Femur (tissue), 1 donor: ENCODE results near the gene IMPDH1.

ENCODE experiments used
- DNase-seq: peaks from one replicate; pipeline ENCODE4 v3.0.0-alpha.2; 2017

The IMPDH1 gene

GRCh38 chr7:128385988-128386925 lies 23.5 kb downstream of the IMPDH1 start:
- no peak for DNase-seq

- DNase-seq: no peak
These were observed 25.1 kb downstream of the IMPDH1 start for GRCh38 chr7:128384726-128385125.

- no peak for DNase-seq
These were observed 26.0 kb downstream of the IMPDH1 start for GRCh38 chr7:128383776-128384175.

GRCh38 chr7:128381161-128381821 lies 28.5 kb downstream of the IMPDH1 start:
- no peak for DNase-seq

- DNase-seq: no peak
These were observed 29.2 kb downstream of the IMPDH1 start for GRCh38 chr7:128380483-128381106.

- DNase-seq: no peak
These were observed 29.8 kb downstream of the IMPDH1 start for GRCh38 chr7:128379900-128380479.

- DNase-seq: no peak
These were observed 31.1 kb downstream of the IMPDH1 start for GRCh38 chr7:128378637-128379036.

GRCh38 chr7:128376077-128376476 lies 33.7 kb downstream of the IMPDH1 start:
- no peak for DNase-seq

- no peak for DNase-seq
These were observed 35.7 kb downstream of the IMPDH1 start for GRCh38 chr7:128374041-128374440.

GRCh38 chr7:128373606-128374005 lies 36.2 kb downstream of the IMPDH1 start:
- DNase-seq: no peak

GRCh38 chr7:128370491-128370890 lies 39.3 kb downstream of the IMPDH1 start:
- DNase-seq: no peak

GRCh38 chr7:128366986-128367385 lies 42.8 kb downstream of the IMPDH1 start:
- DNase-seq: no peak

GRCh38 chr7:128366300-128366699 lies 43.5 kb downstream of the IMPDH1 start:
- no peak for DNase-seq

GRCh38 chr7:128365432-128365831 lies 44.4 kb downstream of the IMPDH1 start:
- DNase-seq: no peak

- no peak for DNase-seq
These were observed 45.5 kb downstream of the IMPDH1 start for GRCh38 chr7:128364166-128364870.

- no peak for DNase-seq
These were observed 46.5 kb downstream of the IMPDH1 start for GRCh38 chr7:128363261-128363721.

GRCh38 chr7:128362670-128363069 lies 47.1 kb downstream of the IMPDH1 start:
- DNase-seq: no peak

- peak; percentile 47 for DNase-seq
These were observed 48.1 kb downstream of the IMPDH1 start, which contains the start of gene PRRT4 for GRCh38 chr7:128361411-128362379. TSS of gene PRRT4 (minus strand) at chr7:128361690.

- peak; percentile 35 for DNase-seq
These were observed 49.5 kb downstream of the IMPDH1 start for GRCh38 chr7:128360359-128360678.

GRCh38 chr7:128359939-128360338 lies 49.8 kb downstream of the IMPDH1 start:
- no peak for DNase-seq

- no peak for DNase-seq
These were observed 50.4 kb downstream of the IMPDH1 start for GRCh38 chr7:128359336-128359735.
